HG03280 (cell line): ENCODE results near the gene FOCAD.

Experiments
- ATAC-seq: cut with Tn5 transposase; IDR thresholded peaks from one replicate; pipeline ENCODE4 v1.9.1; 2021; ENCODE audit warnings: mild to moderate bottlenecking, moderate library complexity; ENCODE audit not compliant: unreplicated experiment

The FOCAD gene

GRCh38 chr9:20681467-20681866, 2.6 kb upstream of the FOCAD start:
- ATAC-seq = no peak

DNA sequence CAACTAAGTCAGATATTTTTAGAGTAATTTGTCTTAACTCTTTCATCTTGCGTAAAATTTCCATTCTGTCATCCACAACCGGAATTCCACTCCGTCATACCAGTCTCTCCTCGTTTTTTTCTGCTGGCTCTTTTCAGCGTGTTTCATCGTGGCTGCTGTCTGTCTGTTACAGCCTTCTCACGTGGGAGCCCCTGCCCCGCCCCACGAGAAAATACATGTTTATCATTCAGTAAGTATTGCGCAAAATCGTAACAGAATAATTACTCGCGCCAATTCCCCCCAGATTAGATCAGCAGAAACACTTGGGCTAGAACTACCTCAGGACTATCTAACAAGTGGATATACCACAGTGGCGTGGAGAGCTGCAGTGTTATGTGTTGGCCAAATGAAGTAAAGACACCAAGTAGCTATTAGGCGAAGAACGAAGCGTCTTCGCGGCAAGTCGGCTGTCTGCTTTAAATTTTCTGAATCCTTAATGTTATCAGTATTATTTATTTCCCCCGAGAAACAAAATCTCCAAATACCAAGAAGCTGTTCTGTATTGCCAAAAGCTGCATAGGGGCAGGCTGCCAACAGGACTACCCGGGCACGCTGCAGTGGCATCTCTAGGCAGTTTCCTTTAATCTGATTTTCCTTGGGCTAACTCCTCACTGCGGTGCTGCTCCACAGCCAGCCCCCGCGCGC, 566 bp upstream of the FOCAD start:
- ATAC-seq = peak; percentile 8

GRCh38 chr9:20684875-20685696, 1.0 kb downstream of the FOCAD start:
- ATAC-seq = no peak

DNA sequence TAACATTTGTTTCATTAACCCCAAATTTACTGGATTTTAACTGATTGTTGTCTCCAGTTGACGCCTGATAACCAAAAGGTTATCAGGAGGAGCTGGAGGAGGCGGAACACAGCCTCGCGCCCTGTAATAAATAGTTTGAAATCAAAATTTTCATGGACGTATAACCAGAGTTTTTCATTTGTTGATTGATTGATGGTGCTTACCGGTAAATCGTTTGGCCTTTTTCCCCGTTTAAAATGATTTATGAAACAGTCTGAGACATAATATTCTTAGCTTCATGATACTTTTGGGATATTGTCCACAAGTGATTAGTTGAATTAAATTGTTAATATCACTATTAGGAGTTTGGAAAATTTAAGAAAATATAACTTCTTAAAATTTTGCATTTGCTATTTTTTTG, 1.7 kb downstream of the FOCAD start:
- no peak for ATAC-seq

GRCh38 chr9:20689833-20690232, 5.8 kb downstream of the FOCAD start:
- no peak for ATAC-seq

DNA sequence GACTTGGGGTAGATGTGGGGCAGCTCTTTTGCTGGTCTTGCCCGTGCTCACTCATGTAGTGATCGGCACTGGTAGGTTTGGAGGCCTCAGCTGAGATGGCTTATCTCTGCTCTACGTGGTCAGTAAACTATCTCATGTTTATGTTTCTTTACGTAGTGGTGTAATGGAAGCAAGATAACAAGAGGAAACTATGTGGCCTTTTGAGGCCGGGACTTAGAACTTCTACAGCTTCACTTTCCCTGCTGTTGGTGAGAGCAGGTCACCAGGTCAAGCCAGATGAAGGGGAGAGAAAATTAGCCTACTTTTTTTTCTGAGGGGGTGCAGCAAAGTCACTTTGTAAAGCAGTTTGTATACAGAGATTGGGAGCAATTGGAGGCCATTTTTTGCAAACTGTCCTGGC, 8.5 kb downstream of the FOCAD start:
- no peak for ATAC-seq

DNA sequence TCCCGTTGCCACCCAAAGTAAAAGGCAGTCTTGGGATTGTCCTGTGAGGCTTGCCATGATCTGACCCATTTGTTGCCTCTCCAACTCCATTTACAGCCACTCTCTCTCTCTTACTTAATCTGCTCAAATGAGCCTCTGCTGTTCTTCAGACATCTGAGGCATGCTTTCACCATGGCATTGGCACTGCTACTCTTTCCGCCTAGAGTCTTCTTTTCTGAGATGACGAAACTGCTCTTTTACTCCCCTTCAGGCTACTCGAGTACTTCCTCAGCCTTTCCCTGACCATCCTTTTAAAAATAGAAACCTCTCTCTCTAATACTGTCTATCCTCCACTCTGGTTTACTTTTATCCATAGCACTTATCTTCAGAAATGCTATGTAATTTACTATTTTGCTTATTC, 9.0 kb downstream of the FOCAD start:
- no peak for ATAC-seq

GRCh38 chr9:20694248-20694647, 10.2 kb downstream of the FOCAD start:
- ATAC-seq = no peak

DNA sequence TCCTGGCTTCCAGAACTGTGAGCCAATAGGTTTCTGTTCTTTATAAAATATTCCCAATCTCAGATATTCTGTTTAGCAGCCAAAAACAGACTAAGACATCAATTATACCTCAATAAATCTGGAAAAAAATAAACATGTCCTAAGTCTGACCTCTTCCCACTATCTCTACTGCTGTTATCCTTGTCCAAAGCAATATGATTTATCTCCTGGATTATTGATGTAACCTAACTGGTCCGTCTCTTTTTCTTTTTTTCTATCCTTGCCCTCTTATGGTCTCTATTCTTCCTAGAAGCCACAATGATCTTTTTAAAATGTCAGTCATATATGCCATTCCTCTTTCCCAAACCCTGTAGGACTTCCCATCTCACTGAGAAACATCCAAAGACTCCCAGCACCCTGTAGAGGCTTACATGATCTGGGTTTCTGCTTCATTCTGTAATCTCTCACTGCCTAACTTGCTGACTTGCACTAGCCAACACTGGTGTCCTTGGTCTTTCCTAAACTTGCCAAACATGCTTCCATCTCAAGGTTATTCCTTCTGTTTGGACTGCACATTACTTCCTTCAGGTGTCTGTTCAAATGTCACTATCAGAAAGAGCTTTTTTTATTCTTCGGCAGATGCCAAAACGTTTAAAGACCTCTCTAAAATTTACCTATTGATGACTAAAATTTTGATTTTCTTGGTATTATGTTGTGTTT, 13.1 kb downstream of the FOCAD start:
- ATAC-seq = no peak

- ATAC-seq = no peak
These were observed 14.7 kb downstream of the FOCAD start for GRCh38 chr9:20698782-20699181.

DNA sequence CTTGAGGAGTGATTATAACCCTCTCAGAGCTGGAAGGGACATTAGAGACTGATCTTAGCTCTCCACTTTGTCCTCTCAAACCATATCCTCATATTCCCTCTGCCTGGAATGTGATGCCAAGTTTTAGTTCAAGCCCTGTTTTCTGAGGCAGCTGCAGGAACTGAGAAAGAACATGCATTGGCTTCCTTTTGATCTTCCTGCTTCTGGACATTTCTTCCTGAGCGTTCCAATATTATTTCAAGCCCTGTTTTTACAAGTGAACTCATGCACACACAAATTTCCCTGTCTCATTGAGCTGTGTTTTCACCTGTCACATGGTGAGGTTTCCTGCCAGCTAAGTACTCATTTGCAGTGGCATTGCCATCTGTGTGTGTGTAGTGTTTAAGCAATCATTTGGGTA, 17.0 kb downstream of the FOCAD start:
- no peak for ATAC-seq

- no peak for ATAC-seq
These were observed 18.5 kb downstream of the FOCAD start for GRCh38 chr9:20702570-20702969.

- no peak for ATAC-seq
These were observed 19.1 kb downstream of the FOCAD start for GRCh38 chr9:20703146-20703545.

DNA sequence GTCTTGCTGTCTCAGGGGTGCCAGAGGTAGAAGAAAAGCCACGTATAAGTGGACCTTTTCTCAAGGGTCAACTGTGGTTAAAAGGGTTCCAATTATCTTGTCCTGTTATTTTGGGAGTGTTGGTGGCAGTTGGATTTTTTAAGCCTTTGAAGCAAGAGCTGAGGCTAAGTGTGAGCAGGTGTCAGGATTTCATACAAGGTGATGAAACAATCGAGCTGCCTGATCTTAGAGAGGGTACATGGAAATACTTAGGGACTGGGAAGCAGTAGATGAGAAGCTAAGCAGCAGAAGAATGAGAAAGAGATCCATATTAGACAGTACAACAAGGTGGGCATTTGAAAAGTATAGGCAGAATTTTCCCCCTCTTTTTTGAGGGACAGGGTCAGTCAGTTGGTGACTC, 23.6 kb downstream of the FOCAD start:
- ATAC-seq = no peak

GRCh38 chr9:20713172-20713571, 29.1 kb downstream of the FOCAD start:
- ATAC-seq = no peak

DNA sequence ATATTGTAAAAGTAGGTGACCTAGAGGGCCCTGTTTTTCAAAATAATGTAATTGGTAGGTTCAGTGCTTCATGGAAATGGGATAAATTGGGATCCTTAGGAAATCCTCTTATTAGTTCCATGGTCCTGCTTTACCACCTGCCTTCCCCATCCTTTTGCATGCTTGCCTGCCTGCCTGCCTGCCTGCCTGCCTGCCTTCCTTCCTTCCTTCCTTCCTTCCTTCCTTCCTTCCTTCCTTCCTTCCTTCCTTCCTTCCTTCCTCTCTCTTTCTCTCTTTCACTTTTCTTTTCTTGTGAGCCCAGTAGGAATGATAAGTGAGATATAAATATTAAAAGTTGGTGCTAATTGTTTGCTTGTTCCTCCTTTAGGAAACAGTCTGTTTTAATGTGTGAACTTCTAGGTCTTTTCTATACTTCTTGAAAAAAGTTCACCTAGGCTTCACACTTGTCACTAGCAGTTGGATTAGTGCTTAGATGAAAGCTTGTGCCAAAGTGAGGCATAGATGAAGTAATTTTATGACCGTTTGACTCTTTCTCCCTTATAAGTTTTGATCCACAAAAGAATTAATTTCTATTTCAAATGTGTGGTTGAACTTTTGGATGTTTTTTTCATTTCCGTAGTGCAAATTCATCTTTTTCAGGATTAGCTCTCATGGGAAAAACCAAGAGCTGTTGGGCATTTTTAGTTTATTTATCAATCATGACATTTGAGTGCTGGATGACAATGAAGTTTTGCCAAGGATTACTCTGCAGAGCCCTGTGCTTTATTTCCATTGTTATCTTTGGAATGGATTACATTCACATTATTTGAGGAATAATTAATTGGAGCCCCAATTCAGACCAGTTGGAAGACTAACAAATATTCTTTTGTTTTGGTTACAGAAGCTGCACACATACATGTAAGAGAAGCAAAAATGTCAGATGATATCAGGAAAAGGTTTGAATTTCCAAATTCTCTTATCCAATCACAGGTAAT, 30.7 kb downstream of the FOCAD start:
- ATAC-seq = no peak

DNA sequence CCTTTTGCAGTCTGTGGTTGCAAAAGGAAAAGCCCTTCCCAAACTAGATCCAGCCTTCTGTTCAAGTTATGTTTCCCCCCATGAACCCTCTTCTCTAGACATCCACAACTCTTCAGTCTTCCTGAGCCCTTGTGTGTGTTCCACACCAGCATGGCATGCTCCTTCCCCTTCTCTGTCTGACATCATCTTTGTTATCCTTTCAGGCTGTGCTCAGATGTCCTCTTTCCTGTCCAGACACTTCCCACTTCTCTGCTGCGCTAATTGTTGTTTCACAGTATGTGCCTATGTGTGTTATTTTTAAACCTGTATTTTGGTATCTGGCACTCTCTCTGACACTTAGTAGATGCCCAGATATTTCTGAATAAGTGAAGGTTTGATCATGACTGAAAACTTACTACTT, 38.2 kb downstream of the FOCAD start:
- ATAC-seq = no peak

DNA sequence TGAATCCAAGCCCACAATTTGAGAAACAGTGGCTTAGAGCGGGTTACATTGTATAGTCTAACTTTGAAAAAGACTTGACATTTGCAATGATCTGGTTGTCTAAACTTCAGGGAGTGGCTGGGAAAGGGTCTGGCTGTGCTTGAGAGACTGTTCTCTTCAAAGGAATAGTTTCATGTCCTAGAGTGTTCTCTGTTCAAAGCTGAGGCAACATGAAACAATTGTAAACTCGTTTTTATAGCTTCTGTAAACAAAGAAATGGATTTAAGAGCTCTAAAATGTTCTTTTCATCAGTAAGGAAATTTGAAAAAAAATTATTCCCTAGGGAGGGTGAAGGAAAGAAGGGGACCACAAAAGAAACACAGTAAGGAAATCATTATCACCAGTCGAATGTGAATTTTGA, 41.6 kb downstream of the FOCAD start:
- no peak for ATAC-seq

DNA sequence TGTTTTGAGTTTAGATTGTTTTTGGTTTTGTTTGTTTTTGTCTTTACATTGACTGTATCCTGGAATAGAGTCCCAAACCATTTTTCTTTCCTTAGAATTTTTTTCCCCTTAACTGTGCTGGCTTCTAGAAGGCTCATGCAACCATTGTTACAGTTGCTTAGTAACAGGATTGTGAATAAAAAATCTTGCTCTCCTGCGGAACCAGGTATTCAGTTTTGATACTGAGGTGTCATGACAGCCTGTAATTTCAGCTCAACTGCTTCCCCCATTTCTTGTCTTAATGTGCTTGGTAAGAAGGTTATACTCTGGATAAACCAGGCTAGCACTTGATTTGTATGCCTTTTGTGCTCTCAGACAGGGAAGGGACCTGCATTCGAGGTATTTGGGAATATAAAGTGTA, 42.1 kb downstream of the FOCAD start:
- no peak for ATAC-seq

DNA sequence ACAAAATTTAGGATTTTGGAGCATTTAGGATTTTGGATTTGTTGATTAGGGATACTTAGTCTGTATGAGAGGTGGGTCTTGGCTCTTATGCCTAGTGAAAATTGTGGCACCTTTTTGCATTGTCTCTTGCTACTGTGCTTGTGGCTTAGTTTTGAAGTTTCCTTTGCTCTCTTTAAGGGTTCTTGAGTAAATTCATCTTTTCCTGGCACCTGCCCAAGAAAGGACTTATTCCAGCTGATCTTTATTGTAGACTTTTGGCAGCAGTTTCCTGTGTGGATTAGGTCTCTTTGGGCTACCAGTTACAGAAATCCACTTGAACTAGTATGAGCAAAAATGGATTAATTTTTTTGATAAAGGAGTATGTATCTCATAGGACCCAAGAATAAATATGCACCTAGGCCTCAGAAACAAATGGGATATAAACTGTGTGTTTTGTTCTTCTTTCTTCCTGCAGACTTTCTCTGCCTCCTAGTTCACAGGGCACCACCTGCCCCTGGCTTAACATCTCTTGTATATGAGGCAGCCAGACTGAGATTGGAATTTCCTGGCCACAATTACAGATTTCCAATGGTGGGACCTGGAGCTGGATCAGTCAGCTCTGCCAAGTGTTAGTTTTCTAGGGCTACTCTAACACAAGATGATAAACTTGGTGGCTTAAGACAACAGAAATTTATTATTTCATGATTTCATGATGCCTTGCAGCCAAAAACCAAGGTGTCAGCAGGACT, 44.6 kb downstream of the FOCAD start:
- ATAC-seq = no peak
